Lower leg skin (tissue), 4 donors: ENCODE data around the gene ADISSP. TPM values are rescaled to one million over a fixed set of nuclear protein-coding genes. Genes with fewer than 3 reads are reported as not detected.

Source experiments
- DNase-seq, 2 donors: peaks; one replicate each; pipeline ENCODE4 v3.0.0-alpha.2; 2019; ENCODE audit warnings: low spot score in 2 of 2
- H3K4me3 ChIP-seq: fragments of 200-600 bp; sonication (generic); 2 replicates; pipeline ENCODE4 v1.5.1; 2017; ENCODE audit warnings: mild to moderate bottlenecking, low read depth; ENCODE audit not compliant: poor library complexity, severe bottlenecking
- POLR2A ChIP-seq, 2 donors: fragments of 450-650 bp; IDR thresholded peaks; one replicate each; pipeline ENCODE4 v1.6.1; 2016 to 2017; ENCODE audit warnings: antibody characterized with exemption in 2 of 2, mild to moderate bottlenecking in 1 of 2, moderate library complexity in 1 of 2
- WGBS, 2 donors: methylation state at CpG; one replicate each; pipeline ENCODE4 v1.1.5; 2018; 5-methylcytosine and 5-hydroxymethylcytosine counted together
- intact Hi-C: fragments of 100-400 bp; cut with DNase I; formaldehyde crosslinking; loops from one replicate; pipeline ENCODE4 v1.15.0; 2023; ENCODE audit warnings: low total_unique reads
- total RNA-seq, 4 donors: library from RNA; depleted of rRNA; stranded (reverse); fragments of >200 nt; gene quantifications; one replicate each; pipeline ENCODE4 v1.1.0, GENCODE V29; 2016
- TF ChIP-seq, protein P1 (sequence below), 3 donors: fragments of 450-650 bp; IDR thresholded peaks; one replicate each; pipeline ENCODE4 v1.5.1; 2016; ENCODE audit warnings: antibody characterized with exemption in 3 of 3, mild to moderate bottlenecking in 3 of 3, moderate library complexity in 2 of 3

The ADISSP gene
- total RNA-seq, 4 donors from 2014 or later: 9.7 to 21.8 (median 15.5) TPM

DNA sequence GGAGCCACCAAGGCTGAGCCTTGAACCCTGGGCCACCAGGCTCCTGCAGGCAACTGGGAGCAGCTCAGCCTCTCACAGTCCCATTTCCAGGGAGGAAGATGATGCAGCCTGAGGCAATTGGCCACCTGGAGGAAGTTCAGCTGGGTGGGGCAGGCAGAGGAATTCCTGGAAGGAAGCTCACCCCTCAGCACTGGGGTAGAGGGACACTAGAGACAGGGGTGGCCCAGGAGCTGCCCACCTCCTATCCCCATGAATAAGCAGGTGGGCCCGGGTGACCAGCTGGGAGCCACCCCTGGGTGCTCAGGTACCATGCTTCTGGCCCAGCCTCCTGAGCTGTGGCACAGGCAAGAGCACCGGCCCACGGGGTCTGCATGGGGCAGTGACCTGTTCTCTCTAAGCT is 38.7 kb downstream of the ADISSP start:
- no peak for TF ChIP-seq POLR2A (IDR thresholded peaks at IDR 0.05)
- TF ChIP-seq, protein P1, sequence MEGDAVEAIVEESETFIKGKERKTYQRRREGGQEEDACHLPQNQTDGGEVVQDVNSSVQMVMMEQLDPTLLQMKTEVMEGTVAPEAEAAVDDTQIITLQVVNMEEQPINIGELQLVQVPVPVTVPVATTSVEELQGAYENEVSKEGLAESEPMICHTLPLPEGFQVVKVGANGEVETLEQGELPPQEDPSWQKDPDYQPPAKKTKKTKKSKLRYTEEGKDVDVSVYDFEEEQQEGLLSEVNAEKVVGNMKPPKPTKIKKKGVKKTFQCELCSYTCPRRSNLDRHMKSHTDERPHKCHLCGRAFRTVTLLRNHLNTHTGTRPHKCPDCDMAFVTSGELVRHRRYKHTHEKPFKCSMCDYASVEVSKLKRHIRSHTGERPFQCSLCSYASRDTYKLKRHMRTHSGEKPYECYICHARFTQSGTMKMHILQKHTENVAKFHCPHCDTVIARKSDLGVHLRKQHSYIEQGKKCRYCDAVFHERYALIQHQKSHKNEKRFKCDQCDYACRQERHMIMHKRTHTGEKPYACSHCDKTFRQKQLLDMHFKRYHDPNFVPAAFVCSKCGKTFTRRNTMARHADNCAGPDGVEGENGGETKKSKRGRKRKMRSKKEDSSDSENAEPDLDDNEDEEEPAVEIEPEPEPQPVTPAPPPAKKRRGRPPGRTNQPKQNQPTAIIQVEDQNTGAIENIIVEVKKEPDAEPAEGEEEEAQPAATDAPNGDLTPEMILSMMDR (IDR thresholded peaks at IDR 0.05): no peak
- intact Hi-C loops: no loop called here
- H3K4me3 ChIP-seq: no peak overlapping the region
- DNase-seq: no peak
- 86% methylated on average over 3 of the region's 3 CpGs; no CpG with 5 or more reads in 1 of the 2 donors for WGBS, 2 donors

DNA sequence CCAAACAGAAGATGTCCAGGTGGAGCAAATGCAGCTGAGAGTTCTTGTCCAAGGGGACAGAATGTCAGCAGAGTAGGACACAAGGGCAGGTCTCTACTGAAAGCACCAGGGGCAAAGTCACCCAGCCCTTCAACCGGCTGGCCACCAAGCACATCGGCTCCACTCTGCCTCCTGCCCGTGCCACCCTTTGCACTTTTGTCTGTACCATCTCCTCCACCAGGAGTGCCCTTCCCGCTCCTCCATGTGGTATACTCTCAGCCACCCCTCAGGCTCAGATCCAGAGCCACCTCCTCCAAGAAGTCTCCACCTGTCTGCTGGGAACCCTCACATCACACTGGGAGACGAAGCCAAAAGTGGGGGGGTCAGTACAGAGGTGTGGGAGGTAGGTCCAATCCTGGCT is 39.2 kb downstream of the ADISSP start:
- TF ChIP-seq, protein P1 (IDR thresholded peaks at IDR 0.05): no peak
- TF ChIP-seq POLR2A (IDR thresholded peaks at IDR 0.05): no peak
- H3K4me3 ChIP-seq: no peak overlapping the region
- 89 to 92% methylated on average over 5 of the region's 5 CpGs for WGBS, 2 donors
- intact Hi-C loops: no loop called here
- no peak for DNase-seq

DNA sequence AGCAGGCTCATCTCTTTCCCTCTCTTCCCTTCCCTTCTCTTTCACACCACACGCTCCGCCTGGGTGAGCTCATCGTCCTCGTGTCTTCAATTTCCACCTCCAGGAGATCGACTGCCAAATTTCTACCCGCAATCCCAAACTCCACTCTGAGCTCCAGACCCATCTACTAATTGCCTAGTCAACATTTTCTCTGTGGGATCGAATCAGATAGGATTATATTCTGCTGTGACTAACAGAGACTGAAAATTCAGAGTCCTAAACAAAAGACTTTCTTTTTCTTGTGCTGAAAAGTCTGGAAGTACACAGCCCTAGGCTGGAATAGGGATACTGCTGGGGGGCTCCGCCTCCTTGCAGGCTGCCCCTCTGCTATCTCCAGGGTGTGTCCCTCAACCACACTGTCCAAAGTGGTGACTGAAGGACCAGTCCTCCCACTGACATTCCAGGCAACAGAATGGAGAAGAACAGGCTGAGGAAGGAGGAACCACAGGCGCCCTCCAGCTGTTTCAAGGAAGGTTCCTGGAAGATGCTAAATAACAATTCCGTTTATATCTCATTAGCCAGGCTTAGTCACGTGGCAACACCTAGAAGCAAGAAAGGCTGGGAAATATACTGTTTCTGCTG is 40.0 kb downstream of the ADISSP start:
- intact Hi-C loops: no loop called here
- DNase-seq: peak in 1 of 2 donors; percentile 49
- no peak overlapping the region for H3K4me3 ChIP-seq
- 17 to 19% methylated on average over 11 of the region's 11 CpGs for whole genome bisulfite sequencing, 2 donors
- no peak for TF ChIP-seq POLR2A (IDR thresholded peaks at IDR 0.05)
- TF ChIP-seq, protein P1 (IDR thresholded peaks at IDR 0.05): no peak

DNA sequence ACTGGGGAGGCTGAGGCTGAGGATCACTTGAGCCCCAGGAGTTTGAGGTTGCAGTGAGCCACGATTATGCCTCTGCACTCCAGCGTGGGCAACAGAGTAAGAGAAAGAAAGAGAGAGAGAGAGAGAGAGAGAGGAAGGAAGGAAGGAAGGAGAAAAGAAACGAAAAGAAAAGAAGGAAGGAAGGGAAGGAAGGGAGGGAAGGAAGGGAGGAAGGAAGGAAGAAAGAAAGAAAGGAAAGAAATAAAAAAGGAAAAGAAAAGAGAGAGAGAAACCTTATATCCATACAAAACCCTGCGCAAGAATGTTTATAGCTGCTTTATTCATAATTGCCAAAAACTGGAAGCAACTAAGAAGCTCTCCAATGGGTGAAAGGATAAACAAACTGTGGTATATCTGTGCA is 43.2 kb downstream of the ADISSP start:
- TF ChIP-seq, protein P1 (IDR thresholded peaks at IDR 0.05): no peak
- no peak for TF ChIP-seq POLR2A (IDR thresholded peaks at IDR 0.05)
- no peak for DNase-seq
- 74 to 81% methylated on average over 4 of the region's 4 CpGs for WGBS, 2 donors
- intact Hi-C loops: no loop called here
- no peak overlapping the region for H3K4me3 ChIP-seq

DNA sequence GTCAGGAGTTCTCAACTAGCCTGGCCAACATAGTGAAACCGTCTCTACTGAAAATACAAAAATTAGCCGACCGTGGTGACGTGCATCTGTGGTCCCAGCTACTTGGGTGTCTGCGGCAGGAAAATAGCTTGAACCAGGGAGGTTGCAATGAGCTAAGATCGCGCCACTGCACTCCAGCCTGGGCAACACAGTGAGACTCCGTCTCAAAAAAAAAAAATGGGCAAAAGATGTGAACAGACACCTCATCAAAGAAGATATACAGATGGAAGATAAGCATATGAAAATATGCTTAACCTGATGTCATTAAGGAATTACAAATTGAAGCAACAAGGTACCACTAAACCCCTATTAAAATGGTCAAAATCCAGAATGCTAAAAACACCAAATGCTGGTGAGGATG is 44.3 kb downstream of the ADISSP start:
- no peak for DNase-seq
- intact Hi-C loops: no loop called here
- no peak overlapping the region for H3K4me3 ChIP-seq
- TF ChIP-seq POLR2A (IDR thresholded peaks at IDR 0.05): no peak
- TF ChIP-seq, protein P1 (IDR thresholded peaks at IDR 0.05): no peak
- 90 to 97% methylated on average over 8 of the region's 8 CpGs for WGBS, 2 donors

DNA sequence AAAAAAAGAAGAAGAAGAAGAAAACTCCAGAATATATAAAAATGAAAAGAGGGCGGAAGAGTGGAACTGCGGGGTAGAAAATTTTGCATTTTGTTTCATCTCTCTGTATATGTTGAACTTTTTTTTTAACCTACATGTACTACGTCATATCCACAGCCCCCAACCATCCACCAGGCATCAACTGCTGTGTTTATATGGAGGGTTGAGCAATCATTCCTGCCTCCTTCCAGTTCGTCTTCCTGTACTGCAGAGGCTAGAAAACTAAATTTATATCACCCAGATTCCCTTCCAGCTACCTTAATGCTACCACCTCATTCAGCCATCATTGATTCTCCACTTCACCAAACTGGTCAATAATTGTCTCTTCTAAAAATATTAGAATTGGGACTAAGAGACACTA is 45.6 kb downstream of the ADISSP start:
- WGBS, 2 donors: 91 to 94% methylated on average over 4 of the region's 4 CpGs
- DNase-seq: no peak
- TF ChIP-seq, protein P1 (IDR thresholded peaks at IDR 0.05): no peak
- no peak for TF ChIP-seq POLR2A (IDR thresholded peaks at IDR 0.05)

More for the DNA sequence above, 45.6 kb downstream of the ADISSP start:
- H3K4me3 ChIP-seq: no peak overlapping the region
- intact Hi-C loops: no loop called here
